Measurements from ENCODE around the gene OR51I1. TPM values are rescaled to one million over a fixed set of nuclear protein-coding genes. Genes with fewer than 3 reads are reported as not detected.

The OR51I1 gene
- polyA plus RNA-seq, 1 donor from 2014 or later = not detected

- Histone ChIP-seq H4K20me1 (ENCODE audit: insufficient read depth) (no peaks in the 10 kb centered on the region), H3K27ac (ENCODE audit: low read length) (no peak overlapping the region), H3K4me3 (ENCODE audit: low read length) (no peak overlapping the region), H3F3A (ENCODE audit: insufficient read depth, low read length, poor library complexity, severe bottlenecking) (no peaks in the 10 kb centered on the region), H3K4me2 (ENCODE audit: low read length) (no peak overlapping the region), H3K36me3 (ENCODE audit: insufficient read depth, low read length) (no peaks in the 10 kb centered on the region), H3K9ac (ENCODE audit: low read length) (no peak overlapping the region), H3K79me2 (replicated peaks; ENCODE audit: insufficient read depth, low read length) (no peaks in the 10 kb centered on the region), H3K9me3 (ENCODE audit: low read length) (no peaks in the 10 kb centered on the region), H3K9me2 (ENCODE audit: insufficient read depth, low read length) (no peaks in the 10 kb centered on the region), H2AFZ (ENCODE audit: low read depth, low read length) (no peak overlapping the region), H3K27me3 (ENCODE audit: insufficient read depth, low read depth, low read length) (no peaks in the 10 kb centered on the region)
- TF ChIP-seq EP300 (conservative IDR thresholded peaks at IDR 0.05; ENCODE audit: poor library complexity, severe bottlenecking) (no peak), MXI1 (conservative IDR thresholded peaks at IDR 0.05; ENCODE audit: poor library complexity, severe bottlenecking) (no peak), SMC3 (conservative IDR thresholded peaks at IDR 0.05; ENCODE audit: poor library complexity) (no peak), POLR2AphosphoS5 (IDR thresholded peaks at IDR 0.05) (no peak), RAD21 (conservative IDR thresholded peaks at IDR 0.05) (no peak), REST (IDR thresholded peaks at IDR 0.05; ENCODE audit: borderline replicate concordance) (no peak), EZH2 (IDR thresholded peaks at IDR 0.05; ENCODE audit: borderline replicate concordance, insufficient read depth, low read length, poor library complexity, severe bottlenecking) (no peak), TAF1 (IDR thresholded peaks at IDR 0.05; ENCODE audit: low read depth) (no peak)
- TF ChIP-seq, protein P1, sequence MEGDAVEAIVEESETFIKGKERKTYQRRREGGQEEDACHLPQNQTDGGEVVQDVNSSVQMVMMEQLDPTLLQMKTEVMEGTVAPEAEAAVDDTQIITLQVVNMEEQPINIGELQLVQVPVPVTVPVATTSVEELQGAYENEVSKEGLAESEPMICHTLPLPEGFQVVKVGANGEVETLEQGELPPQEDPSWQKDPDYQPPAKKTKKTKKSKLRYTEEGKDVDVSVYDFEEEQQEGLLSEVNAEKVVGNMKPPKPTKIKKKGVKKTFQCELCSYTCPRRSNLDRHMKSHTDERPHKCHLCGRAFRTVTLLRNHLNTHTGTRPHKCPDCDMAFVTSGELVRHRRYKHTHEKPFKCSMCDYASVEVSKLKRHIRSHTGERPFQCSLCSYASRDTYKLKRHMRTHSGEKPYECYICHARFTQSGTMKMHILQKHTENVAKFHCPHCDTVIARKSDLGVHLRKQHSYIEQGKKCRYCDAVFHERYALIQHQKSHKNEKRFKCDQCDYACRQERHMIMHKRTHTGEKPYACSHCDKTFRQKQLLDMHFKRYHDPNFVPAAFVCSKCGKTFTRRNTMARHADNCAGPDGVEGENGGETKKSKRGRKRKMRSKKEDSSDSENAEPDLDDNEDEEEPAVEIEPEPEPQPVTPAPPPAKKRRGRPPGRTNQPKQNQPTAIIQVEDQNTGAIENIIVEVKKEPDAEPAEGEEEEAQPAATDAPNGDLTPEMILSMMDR (IDR thresholded peaks at IDR 0.05; ENCODE audit: poor library complexity, severe bottlenecking) = no peak
These were observed 2.6 kb upstream of the OR51I1 start for GRCh38 chr11:5443835-5444393.

DNA sequence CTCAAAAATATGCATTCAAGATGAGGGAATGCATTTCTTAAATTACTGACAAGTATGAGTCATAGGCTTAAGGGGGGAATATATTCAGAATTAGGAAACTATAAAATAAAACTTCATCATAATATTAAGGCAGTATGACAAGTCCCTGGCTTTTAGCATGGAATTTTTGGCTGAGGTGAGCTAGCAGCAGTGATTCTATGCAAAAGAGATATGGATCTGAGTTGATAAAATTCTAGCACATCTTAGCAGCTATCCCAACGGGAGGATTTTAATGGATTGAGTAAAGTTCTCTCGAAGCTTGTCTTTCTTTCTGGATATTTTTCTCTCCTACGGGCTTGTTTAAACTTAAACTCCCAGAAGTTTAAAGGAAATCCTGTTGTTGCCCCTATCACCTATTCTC is 18.2 kb downstream of the OR51I1 start:
- Histone ChIP-seq H4K20me1 (ENCODE audit: insufficient read depth) (no peaks in the 10 kb centered on the region), H3K9ac (ENCODE audit: low read length) (no peak overlapping the region), H2AFZ (ENCODE audit: low read depth, low read length) (no peak overlapping the region), H3K79me2 (replicated peaks; ENCODE audit: insufficient read depth, low read length) (no peaks in the 10 kb centered on the region), H3K27me3 (ENCODE audit: insufficient read depth, low read depth, low read length) (no peaks in the 10 kb centered on the region), H3K9me3 (ENCODE audit: low read length) (no peaks in the 10 kb centered on the region), H3K9me2 (ENCODE audit: insufficient read depth, low read length) (no peaks in the 10 kb centered on the region), H3K27ac (ENCODE audit: low read length) (no peak overlapping the region), H3K4me2 (ENCODE audit: low read length) (no peak overlapping the region), H3K36me3 (ENCODE audit: insufficient read depth, low read length) (no peaks in the 10 kb centered on the region), H3K4me3 (ENCODE audit: low read length) (no peak overlapping the region), H3F3A (ENCODE audit: insufficient read depth, low read length, poor library complexity, severe bottlenecking) (no peaks in the 10 kb centered on the region)
- TF ChIP-seq SMC3 (conservative IDR thresholded peaks at IDR 0.05; ENCODE audit: poor library complexity) = no peak
- no peak for TF ChIP-seq RAD21 (conservative IDR thresholded peaks at IDR 0.05)
- TF ChIP-seq EP300 (conservative IDR thresholded peaks at IDR 0.05; ENCODE audit: poor library complexity, severe bottlenecking) = no peak
- no peak for TF ChIP-seq REST (IDR thresholded peaks at IDR 0.05; ENCODE audit: borderline replicate concordance)
- no peak for TF ChIP-seq TAF1 (IDR thresholded peaks at IDR 0.05; ENCODE audit: low read depth)
- TF ChIP-seq, protein P1 (IDR thresholded peaks at IDR 0.05; ENCODE audit: poor library complexity, severe bottlenecking) = no peak
- no peak for TF ChIP-seq MXI1 (conservative IDR thresholded peaks at IDR 0.05; ENCODE audit: poor library complexity, severe bottlenecking)
- no peak for TF ChIP-seq POLR2AphosphoS5 (IDR thresholded peaks at IDR 0.05)
- TF ChIP-seq EZH2 (IDR thresholded peaks at IDR 0.05; ENCODE audit: borderline replicate concordance, insufficient read depth, low read length, poor library complexity, severe bottlenecking) = no peak

Data from neural cell (in vitro differentiated cells).